GM18511 (cell line): ENCODE data around the gene CACNA1E.

ENCODE experiments used
- ATAC-seq: cut with Tn5 transposase; IDR thresholded peaks from one replicate; pipeline ENCODE4 v1.9.1; 2021; ENCODE audit warnings: mild to moderate bottlenecking, moderate library complexity; ENCODE audit not compliant: unreplicated experiment

Gene CACNA1E

GRCh38 chr1:181483285-181484195 lies at the start of gene CACNA1E:
Gene CACNA1E (plus strand): TSS chr1:181483517. CDS start chr1:181483745, 228 bp downstream.
- no peak for ATAC-seq

GRCh38 chr1:181433931-181434330 lies 49.4 kb upstream of the CACNA1E start:
- ATAC-seq = no peak

- ATAC-seq = no peak
These were observed 45.3 kb upstream of the CACNA1E start for GRCh38 chr1:181438013-181438412.

GRCh38 chr1:181440510-181440909 lies 42.8 kb upstream of the CACNA1E start:
- ATAC-seq = no peak

GRCh38 chr1:181442181-181442525 lies 41.2 kb upstream of the CACNA1E start:
- no peak for ATAC-seq

- no peak for ATAC-seq
These were observed 40.0 kb upstream of the CACNA1E start for GRCh38 chr1:181443231-181443853.

- ATAC-seq = no peak
These were observed 37.9 kb upstream of the CACNA1E start for GRCh38 chr1:181445436-181445835.

GRCh38 chr1:181448461-181448860 lies 34.9 kb upstream of the CACNA1E start:
- no peak for ATAC-seq

GRCh38 chr1:181451661-181452230 lies 31.6 kb upstream of the CACNA1E start:
- ATAC-seq = no peak

GRCh38 chr1:181452746-181453145 lies 30.6 kb upstream of the CACNA1E start:
- no peak for ATAC-seq

GRCh38 chr1:181453541-181454201 lies 29.6 kb upstream of the CACNA1E start:
- ATAC-seq = no peak

GRCh38 chr1:181456551-181456950 lies 26.8 kb upstream of the CACNA1E start:
- no peak for ATAC-seq

- ATAC-seq = no peak
These were observed 24.9 kb upstream of the CACNA1E start for GRCh38 chr1:181458419-181458818.

- no peak for ATAC-seq
These were observed 24.2 kb upstream of the CACNA1E start for GRCh38 chr1:181459067-181459466.

GRCh38 chr1:181469829-181470228 lies 13.5 kb upstream of the CACNA1E start:
- no peak for ATAC-seq

- ATAC-seq = no peak
These were observed 7.7 kb upstream of the CACNA1E start for GRCh38 chr1:181475580-181475979.

GRCh38 chr1:181476581-181476980 lies 6.7 kb upstream of the CACNA1E start:
- ATAC-seq = no peak

- ATAC-seq = no peak
These were observed 5.0 kb upstream of the CACNA1E start for GRCh38 chr1:181478306-181478705.

- peak; percentile 47 for ATAC-seq
These were observed 4.1 kb upstream of the CACNA1E start for GRCh38 chr1:181479137-181479745.

- ATAC-seq = no peak
These were observed 1.3 kb upstream of the CACNA1E start for GRCh38 chr1:181482001-181482430.
